Fibroblast of mammary gland (primary cell): ENCODE measurements around the gene CREB5.
"Not testable (repeated sequence)": the region's sequence is repeated elsewhere in the genome, so short reads cannot be mapped to it uniquely, and the experiment has no call there.

Experiments used
- DNase-seq: peaks from one replicate; pipeline ENCODE4 v3.0.0-alpha.2; 2010; ENCODE audit warnings: low read depth
- H3K4me3 ChIP-seq: 2 replicates; pipeline ENCODE4 v1.5.1; 2011; ENCODE audit warnings: low read depth, mild to moderate bottlenecking, low read length, moderate library complexity; ENCODE audit not compliant: control insufficient read depth
- TF ChIP-seq, protein P1 (sequence below): conservative IDR thresholded peaks from 2 replicates; pipeline ENCODE4 v1.5.1; 2011; ENCODE audit warnings: low read depth, low read length, inconsistent platforms; ENCODE audit not compliant: control insufficient read depth, insufficient read depth

CREB5 gene

DNA sequence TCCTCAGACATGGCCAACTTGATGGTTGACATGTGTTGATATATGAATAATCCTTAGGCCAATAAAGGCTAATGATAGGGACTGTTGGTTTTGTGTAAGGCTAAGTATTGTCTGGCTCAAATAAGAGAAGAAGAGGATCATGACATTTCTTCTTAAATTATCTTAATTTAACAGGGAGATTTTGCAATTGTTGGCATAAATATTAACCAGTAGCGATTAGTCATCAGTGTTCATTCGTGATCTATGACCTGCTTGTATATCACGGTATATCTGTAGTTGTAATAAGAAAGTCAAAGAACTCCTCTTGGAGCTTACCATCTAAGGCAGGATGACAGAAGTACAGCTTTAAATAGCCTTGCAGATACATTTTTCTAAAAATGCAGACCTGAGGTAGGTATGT lies 196.4 kb downstream of the CREB5 start:
- peak; percentile 89 for DNase-seq
- TF ChIP-seq, protein P1, sequence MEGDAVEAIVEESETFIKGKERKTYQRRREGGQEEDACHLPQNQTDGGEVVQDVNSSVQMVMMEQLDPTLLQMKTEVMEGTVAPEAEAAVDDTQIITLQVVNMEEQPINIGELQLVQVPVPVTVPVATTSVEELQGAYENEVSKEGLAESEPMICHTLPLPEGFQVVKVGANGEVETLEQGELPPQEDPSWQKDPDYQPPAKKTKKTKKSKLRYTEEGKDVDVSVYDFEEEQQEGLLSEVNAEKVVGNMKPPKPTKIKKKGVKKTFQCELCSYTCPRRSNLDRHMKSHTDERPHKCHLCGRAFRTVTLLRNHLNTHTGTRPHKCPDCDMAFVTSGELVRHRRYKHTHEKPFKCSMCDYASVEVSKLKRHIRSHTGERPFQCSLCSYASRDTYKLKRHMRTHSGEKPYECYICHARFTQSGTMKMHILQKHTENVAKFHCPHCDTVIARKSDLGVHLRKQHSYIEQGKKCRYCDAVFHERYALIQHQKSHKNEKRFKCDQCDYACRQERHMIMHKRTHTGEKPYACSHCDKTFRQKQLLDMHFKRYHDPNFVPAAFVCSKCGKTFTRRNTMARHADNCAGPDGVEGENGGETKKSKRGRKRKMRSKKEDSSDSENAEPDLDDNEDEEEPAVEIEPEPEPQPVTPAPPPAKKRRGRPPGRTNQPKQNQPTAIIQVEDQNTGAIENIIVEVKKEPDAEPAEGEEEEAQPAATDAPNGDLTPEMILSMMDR: no peak
- H3K4me3 ChIP-seq: no peak overlapping the region

DNA sequence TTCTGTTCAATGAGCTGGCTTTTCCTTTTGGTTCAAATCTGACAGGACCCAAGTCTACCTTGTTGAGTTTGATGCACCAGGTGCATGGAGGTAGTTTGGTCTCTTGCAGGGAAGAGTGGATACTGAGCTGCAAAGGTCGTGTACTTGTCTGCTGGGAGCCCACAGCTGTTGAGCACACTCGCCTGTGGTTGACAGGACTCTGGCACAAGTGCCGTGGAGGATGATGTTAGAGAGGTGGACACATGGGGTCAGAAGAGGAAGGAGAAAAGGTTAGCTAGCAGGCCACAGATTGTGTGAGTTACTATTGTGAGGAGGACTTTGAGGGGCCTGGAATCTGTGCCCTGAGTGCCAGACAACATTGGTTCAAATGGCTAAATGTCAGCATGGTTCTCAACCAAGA lies 197.3 kb downstream of the CREB5 start:
- DNase-seq: no peak
- H3K4me3 ChIP-seq: no peak overlapping the region
- TF ChIP-seq, protein P1: no peak

DNA sequence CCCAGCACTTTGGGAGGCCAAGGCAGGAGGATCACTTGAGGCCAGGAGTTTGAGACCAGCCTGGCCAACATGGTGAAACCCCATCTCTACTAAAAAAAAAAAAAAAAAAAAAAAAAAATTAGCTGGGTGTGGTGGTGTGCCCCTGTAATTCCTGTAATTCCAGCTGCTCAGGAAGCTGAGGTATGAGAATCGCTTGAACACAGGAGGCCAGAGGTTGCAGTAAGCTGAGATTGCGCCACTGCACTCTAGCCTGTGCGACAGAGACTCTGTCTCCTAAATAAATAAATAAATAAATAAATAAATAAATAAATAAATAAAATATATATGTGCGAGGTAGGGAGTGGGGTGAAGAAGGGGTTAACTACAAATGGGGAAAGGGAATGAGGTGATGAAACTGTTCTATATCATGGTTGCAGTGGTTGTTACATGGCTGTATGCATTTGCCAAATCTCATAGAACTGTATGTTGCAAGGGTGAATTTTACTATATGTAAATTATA lies 199.1 kb downstream of the CREB5 start:
- H3K4me3 ChIP-seq, DNase-seq: not testable (repeated sequence)

DNA sequence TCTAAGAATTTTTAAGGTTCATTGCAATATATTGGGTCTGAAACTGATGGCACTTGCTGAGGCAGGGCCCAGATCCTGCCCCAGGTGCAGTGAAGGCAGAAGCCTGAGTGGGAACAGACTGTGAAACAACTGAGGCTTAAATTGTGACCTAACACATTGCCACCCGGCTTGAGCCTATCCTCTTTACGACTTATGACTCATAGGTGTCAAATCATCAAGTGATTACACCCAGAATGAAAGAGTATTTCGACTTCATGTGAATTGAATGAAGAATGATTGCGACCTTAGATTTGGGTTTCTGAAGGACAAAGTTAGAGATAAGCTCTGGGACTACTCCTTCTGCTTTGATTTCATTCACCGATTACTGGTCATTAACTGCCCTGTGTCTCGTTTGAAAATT lies 200.9 kb downstream of the CREB5 start:
- TF ChIP-seq, protein P1: no peak

DNA sequence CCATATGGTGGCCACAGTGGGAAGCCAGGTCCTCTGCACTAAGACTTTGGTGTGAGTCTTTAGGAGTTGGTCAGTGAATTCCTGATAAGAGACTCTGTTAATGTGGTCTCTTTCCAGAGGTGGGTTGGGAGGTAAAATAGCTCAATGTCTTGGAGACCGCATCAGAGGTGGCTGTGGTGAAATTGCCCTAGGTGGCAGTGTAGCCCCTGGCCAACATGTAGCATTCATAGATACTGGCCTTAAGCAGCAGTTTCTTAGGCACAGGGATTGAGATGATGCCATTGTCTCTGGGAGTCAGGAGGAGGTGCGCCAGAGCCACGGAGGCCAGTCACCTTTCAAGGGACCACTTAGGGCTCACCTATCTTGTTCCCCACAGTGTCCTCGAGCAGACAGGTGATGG lies 202.8 kb downstream of the CREB5 start:
- TF ChIP-seq, protein P1: peak; percentile 19
- peak; percentile 16 for DNase-seq

More for the DNA sequence above, 200.9 kb downstream of the CREB5 start:
- no peak overlapping the region for H3K4me3 ChIP-seq
- DNase-seq: no peak

DNA sequence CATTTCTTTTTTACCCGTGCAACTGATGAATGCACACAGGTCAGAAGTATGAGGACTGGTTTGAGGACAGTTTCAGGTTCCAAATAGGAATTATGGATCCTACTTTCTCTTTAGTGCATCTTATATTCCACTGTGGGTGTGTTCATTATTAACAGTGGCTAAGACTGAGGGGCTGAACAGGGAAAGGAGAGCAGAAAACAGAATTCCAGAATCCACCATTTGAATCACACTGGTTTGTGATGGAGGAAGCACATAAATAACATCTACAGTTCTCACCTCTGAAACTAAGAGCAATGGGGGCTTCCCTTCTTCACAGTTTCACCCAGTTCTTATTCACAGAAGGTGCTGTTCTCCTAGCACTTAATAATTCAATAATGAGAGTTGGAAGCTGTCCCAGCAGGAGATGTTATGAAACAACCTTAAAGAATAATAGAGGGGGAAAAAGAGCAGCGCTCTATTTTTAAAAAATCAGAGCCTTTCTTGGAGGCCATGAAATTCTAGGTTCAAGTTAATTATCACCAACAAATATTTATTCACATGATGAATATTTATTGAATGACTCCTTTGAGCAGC lies 205.1 kb downstream of the CREB5 start:
- DNase-seq: no peak
- no peak overlapping the region for H3K4me3 ChIP-seq
- TF ChIP-seq, protein P1: no peak

More for the DNA sequence above, 202.8 kb downstream of the CREB5 start:
- H3K4me3 ChIP-seq: no peak overlapping the region

DNA sequence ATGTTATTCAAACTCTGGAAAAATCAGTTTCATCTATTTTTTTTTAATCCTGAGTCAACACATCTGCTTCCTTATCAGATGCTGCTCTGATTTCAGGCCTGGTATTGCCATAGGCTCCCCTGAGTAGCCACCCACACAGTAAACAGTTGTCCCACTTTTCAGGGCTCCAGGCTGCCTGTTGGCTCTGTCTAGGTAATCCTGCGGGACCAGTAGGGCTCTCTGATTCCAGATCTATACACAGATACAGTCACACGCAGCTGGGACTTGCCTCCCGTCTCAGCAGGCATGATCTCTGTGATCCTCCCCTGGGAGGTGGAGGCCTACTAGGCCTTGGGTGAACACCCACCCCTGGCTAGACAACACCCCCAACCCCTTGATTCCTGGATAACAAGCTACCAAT lies 206.1 kb downstream of the CREB5 start:
- no peak for DNase-seq
- TF ChIP-seq, protein P1: no peak
- no peak overlapping the region for H3K4me3 ChIP-seq
